HG03196 (cell line): ENCODE results near the gene CRACDL.
"Not testable (repeated sequence)": the region's sequence is repeated elsewhere in the genome, so short reads cannot be mapped to it uniquely, and the experiment has no call there.

Experiments used
- ATAC-seq: cut with Tn5 transposase; IDR thresholded peaks from one replicate; pipeline ENCODE4 v1.9.1; 2021; ENCODE audit not compliant: unreplicated experiment

The CRACDL gene

DNA sequence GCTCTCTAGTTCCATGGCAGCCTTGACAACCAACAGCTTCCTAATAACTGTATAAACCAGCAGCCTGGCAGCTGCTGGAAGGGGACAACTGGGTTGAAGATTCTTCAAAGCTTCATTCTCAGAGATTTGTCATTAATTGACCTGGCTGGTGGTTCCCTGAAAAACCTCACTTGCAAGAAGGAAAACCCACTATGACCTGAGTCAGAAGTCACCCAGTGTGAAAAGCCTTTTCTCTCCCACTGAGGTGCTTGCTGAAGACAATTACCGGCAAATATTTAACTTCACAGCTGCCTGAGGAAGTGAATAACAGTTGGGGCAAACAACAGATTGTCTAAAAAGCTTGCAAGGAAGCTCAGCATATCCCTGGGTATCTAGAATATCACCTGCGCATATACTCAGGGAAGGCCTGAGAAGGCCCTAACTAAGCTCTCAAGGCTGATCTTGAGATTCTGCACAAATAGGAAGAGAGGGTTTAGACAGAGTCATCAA lies 49.9 kb downstream of the CRACDL start:
- ATAC-seq: no peak

DNA sequence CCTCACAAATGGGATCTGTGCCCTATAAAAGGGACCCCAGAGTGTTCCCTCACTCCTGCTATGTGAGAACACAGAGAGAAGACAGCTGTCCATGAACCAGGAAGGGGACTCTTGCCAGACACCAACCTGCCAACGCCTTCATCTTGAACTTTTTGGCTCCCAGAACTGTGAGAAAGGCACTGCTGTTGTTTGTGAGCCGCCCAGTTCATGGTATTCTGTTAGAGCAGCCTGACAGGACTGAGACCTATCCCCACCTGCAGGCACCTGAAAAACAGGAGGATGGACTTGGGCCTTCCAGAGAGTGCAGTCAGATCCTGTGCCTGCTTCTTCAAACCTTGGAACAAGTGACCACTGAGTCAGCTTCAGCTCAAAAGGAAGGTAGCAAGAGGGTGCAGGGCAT lies 51.4 kb downstream of the CRACDL start:
- no peak for ATAC-seq

DNA sequence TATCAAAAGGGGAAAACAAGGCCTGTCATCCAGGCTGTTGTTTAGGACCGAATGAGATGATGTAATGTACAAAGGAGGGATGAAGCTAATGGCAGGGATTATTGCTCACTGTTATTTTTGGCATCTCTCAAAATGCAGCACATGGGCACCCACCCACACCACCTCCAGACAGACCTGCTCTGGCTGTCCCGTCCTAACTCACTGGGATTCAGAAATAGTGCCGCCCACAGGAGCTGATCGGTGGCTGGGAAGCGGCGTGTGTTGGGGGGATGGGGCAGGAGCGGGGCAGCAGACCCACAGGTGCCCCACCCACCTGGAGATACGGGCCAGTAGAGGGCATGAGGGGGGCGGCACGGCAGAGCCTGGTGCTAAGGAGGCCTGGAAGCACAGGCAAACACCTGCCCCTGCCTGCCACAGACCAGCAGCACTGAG lies 52.2 kb downstream of the CRACDL start:
- no peak for ATAC-seq

DNA sequence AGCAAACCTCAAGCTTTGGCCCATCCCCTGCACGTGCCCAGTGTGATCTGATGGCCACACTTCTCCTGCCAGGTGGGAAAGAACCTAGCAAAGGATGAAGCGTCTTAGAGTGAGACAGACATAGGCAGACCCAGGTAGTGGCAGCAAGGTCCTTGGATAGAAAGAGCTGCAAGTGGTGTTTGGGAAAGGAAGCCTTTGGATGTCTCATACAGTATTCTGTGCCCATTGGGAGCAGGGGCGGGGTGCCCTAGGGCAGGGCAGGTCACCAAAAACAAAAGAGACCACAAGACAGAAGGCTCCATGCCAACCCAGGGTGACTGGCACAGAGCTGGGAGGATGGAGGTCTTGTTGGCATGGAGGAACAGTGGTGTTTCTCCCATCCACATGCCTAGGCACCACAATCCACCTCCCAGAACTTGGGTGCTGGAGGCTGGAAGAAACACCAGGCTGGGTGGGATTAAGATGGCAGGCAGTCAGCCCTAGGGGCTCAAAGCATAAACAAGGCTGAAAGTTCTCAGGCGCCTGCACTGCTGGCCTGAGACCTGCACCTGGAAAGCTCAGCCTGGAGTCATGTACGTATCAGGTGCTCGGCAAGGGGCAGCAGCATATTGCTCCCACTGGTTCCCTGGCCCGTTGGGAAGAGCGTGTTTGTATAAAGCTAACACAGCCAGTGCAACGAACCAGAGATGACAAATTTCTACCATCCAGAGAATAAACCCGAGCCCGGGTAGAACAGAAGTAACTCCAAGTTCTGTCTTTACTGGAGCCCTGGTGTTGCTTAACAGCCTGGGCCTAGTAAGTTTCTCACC lies 52.9 kb downstream of the CRACDL start:
- no peak for ATAC-seq

DNA sequence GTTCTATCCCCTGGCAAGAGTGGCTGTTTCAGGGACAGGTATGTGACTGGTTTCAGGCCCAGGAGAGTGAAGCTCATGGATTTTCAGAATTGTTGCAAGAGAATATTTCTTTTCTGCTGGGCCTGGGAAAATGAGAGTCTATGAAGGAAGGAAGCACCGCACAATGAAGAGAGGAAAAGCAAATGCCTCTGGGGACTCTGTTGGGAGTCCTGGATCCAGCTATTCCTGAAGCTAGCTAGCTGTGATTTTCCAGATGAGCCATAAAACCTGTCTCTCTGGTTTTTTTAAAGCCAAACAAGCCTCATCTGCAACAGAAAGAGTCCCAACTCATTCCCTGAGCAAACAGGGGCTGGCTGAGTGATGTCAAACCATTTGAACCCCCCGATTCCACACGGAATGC lies 53.7 kb downstream of the CRACDL start:
- ATAC-seq: no peak

DNA sequence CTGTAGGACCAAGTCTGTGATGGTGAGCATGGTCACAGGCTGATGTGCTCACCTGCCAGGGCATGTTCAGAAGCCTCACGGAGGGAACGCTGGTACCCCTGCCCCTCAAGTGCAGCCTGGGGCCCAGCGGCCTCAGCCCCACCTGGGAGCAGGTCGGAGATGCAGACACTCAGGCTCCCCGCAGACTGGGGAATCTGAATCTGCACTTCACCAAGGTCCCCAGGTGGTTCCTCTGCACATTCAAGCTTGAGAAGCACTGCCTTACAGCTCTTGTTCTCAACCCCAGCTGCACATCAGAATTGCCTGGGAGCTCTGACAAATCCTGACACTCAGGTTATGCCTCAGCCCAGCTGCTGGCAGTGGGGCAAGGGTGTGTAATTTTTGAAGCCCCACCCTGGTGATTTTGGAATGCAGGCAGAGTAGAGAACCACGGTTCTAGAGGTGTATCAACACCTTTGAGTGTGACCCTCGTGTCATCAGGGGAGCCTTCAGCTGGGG lies 54.8 kb downstream of the CRACDL start:
- no peak for ATAC-seq

DNA sequence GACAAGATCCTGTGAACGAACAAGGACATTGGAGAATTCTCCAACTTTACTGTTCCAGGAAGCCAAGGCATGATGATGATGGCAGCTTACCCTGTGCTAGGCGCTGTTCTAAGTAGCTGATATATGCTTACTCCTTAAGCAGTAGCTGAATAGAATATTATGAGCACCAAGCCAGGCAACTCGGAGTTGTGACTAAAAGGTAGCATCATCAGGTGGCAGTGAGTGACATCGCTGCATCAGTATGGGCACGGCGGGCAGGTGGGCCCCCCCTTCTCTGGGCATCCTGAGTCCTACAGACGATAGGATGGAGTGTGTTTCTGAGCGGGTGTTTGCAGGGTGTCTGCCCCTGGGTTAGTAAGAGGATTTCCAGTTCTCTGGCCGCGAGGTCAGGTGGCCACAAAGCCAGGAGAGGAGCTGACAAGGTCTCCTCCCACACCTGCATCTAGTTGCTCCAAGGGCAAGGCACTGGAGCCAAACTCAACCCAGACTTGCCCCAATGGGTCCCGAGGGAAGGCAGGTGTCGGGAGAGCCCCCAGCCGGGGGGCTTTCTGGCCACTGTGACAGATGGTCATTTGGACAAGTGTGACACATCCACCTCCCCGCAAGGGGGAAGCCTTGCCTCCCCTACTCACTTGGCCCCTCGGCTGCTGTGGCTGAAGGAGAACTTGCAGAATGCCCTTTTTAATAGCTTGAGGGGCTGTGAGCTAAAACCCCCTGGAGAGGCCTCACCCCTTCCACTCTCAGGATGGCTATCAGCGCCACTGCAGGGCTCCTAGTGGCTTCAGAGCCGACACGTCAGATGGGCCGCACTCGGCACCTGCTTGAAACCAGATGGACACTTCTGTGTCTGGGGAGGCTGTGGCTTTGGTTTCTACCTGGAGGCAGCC lies 55.5 kb downstream of the CRACDL start:
- no peak for ATAC-seq

DNA sequence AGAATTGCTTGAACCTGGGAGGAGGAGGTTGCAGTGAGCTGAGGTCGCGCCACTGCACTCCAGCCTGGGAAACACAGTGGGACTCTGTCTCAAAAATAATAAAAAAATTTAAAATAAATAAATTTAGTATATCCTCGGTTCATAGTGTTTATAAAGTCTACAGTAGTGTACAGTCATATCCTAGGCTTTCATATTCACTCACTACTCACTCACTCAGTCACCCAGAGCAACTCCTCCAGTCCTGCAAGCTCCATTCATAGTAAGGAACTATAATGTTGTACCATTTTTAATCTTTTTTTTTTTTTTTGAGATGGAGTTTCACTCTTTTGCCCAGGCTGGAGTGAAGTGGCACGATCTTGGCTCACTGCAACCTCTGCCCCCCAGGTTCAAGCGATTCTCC lies 58.4 kb downstream of the CRACDL start:
- ATAC-seq: not testable (repeated sequence)

DNA sequence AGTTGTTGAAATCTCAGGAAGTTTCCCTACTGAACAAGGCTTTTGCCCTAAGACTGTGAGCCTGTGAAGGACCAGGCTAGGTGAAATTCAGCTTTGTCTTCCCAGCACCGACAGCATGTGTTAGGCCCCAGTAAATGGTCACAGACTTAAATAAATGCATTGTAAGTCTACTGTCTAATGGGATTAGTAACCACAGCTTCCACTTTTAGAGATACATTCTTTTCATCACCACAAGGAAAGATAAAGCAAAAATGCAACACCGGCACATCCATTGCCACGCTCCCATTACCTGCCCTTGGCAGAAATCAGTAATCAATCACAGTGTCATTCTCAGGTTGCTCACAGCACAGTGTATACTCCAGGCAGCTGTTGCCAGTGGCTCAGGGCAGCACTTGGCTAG lies 59.3 kb downstream of the CRACDL start:
- ATAC-seq: no peak

DNA sequence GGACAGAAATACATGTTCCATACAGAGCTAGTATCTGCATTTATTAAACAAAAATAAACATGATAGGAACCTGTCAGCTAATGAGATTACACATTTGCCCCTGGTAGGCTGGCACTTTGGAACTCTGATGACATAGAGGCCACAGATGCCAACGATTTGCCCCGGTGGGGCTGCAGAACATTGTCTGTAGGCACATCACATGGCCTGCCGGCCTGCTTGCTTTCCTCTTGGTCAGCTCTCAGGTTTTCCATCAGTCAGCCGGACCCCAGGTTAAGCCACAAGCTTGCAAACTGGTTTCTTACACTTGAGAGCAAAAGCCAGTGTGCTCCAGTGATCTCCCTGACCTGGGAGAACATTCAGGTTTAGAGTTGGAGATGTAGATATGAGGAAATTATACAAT lies 60.3 kb downstream of the CRACDL start:
- ATAC-seq: no peak

DNA sequence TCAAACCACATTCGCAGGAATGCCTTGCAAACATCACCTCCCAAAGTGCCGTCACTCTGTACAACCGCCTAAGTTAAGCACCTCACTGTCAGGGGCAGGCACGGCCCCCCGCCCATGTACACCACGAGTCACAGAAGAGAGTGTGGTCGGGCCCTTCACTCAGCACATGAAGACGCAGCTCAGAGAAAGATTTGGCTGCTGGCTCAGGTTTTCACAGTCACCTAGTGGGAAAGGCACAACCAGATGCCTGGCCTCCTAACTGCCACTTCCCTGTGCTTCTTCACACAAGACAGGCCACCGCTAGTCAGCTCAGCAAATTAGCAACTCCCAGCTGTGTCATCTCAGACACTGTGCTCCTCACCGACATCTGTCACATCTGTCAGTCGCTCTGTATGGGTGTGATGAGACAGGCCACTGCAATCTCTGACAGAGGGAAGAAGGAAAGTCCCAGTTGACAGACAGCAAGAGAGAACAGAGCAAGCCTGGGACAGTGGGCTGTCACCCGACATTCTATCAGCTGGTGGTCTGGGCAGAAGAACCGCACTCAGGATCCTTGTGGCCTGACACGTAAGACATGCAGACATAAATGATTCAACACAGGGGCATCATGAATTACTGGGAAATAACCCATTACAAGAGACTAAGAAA lies 60.8 kb downstream of the CRACDL start:
- ATAC-seq: no peak

DNA sequence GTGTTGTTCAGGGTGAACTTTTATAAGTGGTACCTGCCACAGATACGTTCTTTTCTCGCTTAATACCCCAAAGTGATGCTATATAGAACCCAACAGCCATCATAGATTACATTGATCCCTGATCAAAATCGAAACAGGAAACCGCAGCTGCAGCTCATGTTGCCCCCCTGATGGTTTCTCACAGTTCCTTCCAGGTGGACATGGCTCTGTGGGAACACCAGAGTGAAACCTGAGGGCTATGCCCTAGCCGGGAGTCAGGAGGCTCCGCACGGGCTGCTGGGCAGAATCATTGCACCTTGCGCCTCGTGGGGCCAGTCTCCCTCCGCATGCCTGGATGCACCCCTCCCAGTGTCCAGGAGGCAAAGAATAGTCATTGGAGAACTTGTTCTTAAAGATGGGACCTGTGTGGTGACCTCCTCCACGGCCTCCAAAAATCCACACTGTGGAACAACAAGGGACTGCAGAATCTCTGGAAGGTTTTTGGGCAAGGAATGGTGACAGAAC lies 61.8 kb downstream of the CRACDL start:
- no peak for ATAC-seq

DNA sequence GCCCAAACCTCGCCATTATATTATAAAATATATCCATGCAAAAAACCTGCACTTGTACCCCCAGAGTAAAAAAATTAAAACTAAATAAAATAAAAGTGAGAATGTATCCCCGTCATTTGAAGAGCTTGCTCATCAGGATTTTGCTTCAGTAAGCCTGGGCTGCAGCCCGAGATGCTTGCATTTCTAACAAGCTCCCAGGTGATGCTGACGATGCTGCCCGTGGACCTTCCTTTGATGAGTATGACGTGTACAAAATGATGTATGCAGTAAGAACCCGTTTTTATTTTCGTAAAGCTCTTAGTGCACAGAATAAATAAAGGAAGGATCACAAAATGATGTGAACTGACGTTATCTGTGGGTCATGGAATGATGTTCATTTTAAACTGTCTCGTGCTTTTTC lies 63.5 kb downstream of the CRACDL start:
- ATAC-seq: no peak

DNA sequence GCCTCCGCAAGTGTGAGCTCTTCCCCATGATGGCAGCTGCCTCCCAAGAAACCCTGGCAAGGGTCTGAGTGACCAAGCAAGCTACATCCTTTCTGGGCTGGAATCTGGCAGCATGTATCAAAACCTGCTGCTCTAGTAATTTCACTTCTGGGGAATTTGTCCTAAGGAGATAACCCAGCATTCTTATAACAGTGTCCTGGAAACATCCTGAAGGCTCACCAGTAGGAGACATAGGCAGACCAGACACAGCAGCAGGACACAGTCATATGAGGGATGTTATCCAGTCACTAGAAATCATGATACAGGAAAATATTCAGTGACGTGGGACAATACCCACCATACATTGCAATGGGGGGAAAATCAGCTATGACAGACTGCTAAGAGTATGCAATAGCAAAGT lies 64.5 kb downstream of the CRACDL start:
- no peak for ATAC-seq

DNA sequence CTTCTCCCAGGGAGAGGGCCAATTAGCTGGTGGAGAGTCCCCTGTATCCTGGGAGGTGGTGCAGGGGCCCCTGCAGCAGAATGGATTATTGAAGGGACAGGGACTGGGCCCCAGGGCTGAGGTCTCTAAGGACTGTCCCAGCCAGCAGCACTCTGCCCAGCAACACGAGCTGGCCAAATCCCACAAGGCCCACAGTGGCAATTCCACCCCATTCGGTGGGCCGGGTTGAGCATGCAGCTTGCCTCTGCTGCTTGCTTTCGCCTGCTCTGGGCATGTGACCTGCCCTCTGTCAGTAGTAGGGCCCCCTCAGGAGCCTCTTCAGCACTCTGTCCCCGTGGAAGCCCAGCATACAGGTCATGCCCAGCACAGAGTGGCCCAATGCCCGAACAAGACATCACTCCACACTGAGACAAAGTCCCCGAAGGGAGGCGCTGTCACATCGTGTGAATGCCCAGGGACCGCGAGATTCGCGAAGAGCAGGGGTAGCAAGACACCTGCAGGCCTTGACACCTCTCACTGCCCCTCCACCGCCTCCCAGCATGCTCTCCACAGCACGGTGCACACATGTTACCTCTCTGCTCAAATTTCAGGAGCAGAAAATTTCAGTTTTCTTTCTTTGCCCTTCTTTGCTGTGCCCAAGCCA lies 65.4 kb downstream of the CRACDL start:
- ATAC-seq: no peak

DNA sequence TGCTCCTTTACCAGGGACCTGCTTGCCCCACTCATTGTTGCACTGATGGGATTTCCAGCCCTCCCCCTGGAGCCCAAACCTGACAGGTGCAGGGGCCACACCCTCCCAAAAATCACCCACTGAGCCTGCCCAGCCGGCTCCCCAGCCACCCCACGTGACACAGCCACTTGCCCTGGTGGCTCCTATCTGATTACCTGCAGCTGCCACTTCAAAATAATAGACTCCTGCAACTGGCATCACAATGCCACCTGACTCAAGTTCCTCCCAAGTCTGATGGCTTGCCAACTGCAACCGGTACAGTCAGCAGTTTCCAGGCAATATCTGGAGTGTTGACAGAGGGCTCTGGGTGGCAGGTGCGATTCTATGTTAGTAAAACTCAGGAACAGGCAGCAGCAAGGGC lies 66.2 kb downstream of the CRACDL start:
- ATAC-seq: no peak

DNA sequence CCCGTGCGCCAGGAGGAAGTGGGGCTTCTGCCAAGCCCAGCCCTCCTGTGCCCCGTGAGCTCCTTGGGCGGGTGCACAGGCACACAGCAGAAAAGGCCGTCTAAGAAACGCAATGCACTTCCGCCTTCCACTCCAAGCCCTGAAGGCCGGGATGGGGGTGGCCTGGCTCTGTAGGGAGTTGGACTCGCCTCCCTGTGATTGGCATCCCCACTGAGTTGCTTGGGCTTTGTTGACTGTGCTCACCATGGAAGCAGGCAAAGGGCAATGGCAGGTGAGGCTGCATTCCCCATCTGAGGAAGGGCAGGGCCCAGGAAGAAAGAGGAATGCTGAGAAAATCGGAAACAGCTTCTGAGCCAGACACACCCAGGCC lies 66.8 kb downstream of the CRACDL start:
- ATAC-seq: no peak

DNA sequence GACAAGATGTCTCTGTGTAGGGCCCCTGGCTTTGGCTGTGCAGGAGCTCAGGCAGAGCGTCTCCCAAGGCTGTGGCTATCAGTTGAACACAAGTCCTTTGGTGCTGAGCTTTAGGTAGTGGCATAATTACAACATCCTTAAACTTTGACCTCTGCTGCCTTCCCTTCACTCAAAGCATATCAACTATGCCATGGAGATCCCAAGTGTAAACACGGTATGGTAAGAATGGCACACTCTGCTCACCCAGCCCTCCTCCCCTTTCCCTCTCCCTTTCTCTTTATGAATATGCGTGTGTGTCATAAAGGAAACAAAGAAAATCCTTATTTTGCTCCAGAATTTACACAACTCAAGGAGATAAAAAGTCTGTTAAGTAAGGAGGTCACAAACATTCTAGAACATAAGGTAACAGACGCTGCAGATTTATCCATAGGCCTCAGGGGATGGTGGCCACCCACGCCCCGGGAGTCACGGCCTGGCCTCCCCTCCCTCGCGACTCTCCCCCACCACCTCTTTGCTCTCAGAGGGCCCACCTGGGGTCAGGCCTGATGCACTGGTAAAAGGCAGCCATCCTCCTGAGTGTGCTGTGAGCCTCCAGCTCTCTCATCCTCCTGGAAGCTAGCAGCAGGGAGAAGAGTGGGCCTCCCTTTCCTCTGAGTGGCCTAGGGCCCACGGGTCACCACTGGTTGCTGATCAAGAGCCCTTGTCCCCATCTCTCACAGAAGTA lies 67.3 kb downstream of the CRACDL start:
- no peak for ATAC-seq

DNA sequence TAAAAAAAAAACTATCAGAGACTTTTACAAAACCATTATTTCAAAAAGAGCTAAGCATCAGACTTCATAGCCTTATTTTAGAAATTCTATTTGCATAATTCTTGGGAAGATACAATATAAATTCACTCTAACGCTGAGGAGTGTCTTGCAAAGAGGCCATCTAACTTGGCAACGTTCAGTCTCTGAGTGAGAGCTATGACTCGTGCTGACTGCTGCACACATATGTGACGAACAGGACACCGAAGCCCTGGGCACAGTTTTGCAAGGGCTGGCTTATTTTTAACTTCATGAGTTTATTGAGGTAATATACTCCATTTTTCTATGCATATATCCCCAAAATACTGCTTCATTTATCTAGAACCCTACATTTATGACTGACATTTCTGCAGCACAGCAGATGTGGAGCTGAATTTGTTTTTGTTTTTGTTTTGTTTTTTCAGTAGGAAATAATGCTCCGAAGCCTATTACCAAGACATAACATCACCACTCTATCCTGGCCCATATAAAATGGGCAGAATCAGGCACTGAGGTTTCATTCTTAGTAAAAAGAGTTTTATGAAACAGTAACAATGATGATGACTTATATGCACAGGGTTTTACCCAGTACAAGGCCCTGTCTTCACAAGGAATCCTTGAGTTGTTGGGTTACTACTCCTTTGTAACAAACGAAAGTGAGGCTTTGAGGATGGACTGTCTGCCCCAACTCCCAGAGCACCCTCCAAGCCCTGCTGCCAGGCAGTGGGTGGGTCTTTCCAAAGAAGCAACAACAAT lies 68.3 kb downstream of the CRACDL start:
- no peak for ATAC-seq
